Activated CD8-positive, alpha-beta T cell treated with anti-CD3 and anti-CD28 coated beads, Interleukin-2, amount 10 ng/mL, durations not matched to agents 7 days and 5 days (primary cell): ENCODE results near the gene TNFRSF1A. TPM values are rescaled to one million over a fixed set of nuclear protein-coding genes. Genes with fewer than 3 reads are reported as not detected.

Experiments used
- ATAC-seq: fragments of 150-1000 bp; cut with Tn5 transposase; one replicate; pipeline ENCODE4 v1.10.0; 2021; ENCODE audit warnings: moderate library complexity
- CTCF ChIA-PET: fragments of 350-600 bp; sonication (Branson Sonifier 250); formaldehyde crosslinking; loops from one replicate; lab custom pipeline; 2021; ENCODE audit warnings: antibody characterized with exemption; lab: Charles Lee
- POLR2A ChIA-PET: fragments of 350-600 bp; sonication (Branson Sonifier 250); formaldehyde crosslinking; loops from one replicate; lab custom pipeline; 2021; ENCODE audit warnings: antibody characterized with exemption; lab: Charles Lee
- DNase-seq: peaks from one replicate; pipeline ENCODE4 v3.0.0-alpha.2; 2020
- H3K27ac Mint-ChIP-seq: one replicate; pipeline ENCODE4 v1.8.0; 2021; ENCODE audit warnings: mild to moderate bottlenecking, mixed read lengths
- H3K27me3 Mint-ChIP-seq: one replicate; pipeline ENCODE4 v1.8.0; 2021; ENCODE audit warnings: low read depth, mixed read lengths
- H3K36me3 Mint-ChIP-seq: one replicate; pipeline ENCODE4 v1.8.0; 2021; ENCODE audit warnings: low read depth, mixed read lengths
- H3K4me1 Mint-ChIP-seq: one replicate; pipeline ENCODE4 v1.8.0; 2021; ENCODE audit warnings: low read depth, mixed read lengths
- H3K4me3 Mint-ChIP-seq: one replicate; pipeline ENCODE4 v1.8.0; 2021; ENCODE audit warnings: mild to moderate bottlenecking, mixed read lengths
- H3K9me3 Mint-ChIP-seq: one replicate; pipeline ENCODE4 v1.8.0; 2022; ENCODE audit warnings: mixed read lengths; ENCODE audit not compliant: insufficient read depth
- total RNA-seq, 2 experiments: library from RNA; stranded (reverse); gene quantifications; one replicate each; pipeline ENCODE4 v1.2.3, GENCODE V29; 2021

The TNFRSF1A gene
- total RNA-seq, 2 experiments from 2014 or later = 58.8 to 63.4 TPM

DNA sequence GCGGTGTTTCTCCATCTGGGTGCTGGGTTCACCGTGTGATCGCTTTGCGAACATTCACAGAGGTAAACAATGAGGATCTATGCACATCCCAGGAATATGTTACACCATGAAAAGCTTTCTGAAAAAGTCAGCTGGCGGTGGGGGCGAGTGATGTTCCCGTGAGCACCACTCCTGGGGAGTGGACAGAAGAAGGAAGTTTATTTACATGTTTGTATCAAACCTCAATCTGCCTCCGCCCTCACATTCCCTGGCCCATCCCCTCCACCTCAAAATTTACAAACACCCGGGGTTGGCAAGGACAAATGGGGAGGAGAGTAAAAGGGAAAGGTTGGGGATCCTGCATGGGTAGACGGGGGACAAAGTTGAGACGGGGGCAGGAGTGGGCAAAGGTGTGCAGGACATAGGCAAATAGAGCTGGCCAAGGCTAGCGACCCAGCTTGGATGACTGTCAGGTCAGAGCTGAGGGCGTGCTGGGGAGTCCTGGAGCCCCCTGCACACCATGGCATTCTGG is 6.9 kb downstream of the TNFRSF1A start:
- H3K27me3 Mint-ChIP-seq = no peaks in the 10 kb centered on the region
- POLR2A ChIA-PET = interaction anchor here (0.6 to 3.6 kb wide), 18 partner anchors 9 to 773 kb away, joined by 3 to 16 read pairs (median 5); partner anchors contain the start of genes GAPDH, MRPL51, TAPBPL and VAMP1
- no peak overlapping the region for H3K27ac Mint-ChIP-seq
- CTCF ChIA-PET = interaction anchor here (0.6 to 10.0 kb wide), 36 partner anchors 9 to 347 kb away, joined by 3 to 176 read pairs (median 6); partner anchors contain the start of genes CD27, TAPBPL and VAMP1
- H3K36me3 Mint-ChIP-seq = peaks cover 50% of the 10 kb centered on the region
- no peaks in the 10 kb centered on the region for H3K9me3 Mint-ChIP-seq
- H3K4me3 Mint-ChIP-seq = no peak overlapping the region
- DNase-seq = no peak
- peaks cover 12% of the 10 kb centered on the region for H3K4me1 Mint-ChIP-seq
- no peak for ATAC-seq

DNA sequence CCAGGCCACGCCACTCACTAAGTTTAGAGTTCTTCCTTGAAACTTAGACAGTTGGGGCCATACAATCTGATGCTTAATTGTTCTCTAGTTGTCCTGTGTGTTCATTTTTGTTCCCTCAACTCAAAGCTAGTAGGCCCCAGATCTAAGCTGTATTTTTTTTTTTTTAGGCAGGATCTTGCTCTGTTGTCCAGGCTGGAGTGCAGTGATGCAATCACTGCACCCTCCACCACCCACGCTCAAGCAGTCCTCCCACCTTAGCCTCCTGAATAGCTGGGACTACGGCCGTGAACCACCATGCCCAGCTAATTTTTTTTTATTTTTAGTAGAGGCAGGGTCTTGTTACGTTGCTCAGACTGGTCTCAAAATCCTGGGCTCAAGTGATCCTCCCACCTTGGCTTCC is 7.5 kb downstream of the TNFRSF1A start:
- Mint-ChIP-seq H3K27me3 (no peaks in the 10 kb centered on the region), H3K9me3 (no peaks in the 10 kb centered on the region), H3K4me1 (peaks cover 12% of the 10 kb centered on the region), H3K4me3 (peak overlapping the region; percentile 68), H3K36me3 (peaks cover 54% of the 10 kb centered on the region), H3K27ac (peak overlapping the region; percentile 91)
- ATAC-seq (no peak), DNase-seq (no peak)
- ChIA-PET CTCF (interaction anchor here (0.9 to 10.0 kb wide), 19 partner anchors 12 to 346 kb away, joined by 3 to 176 read pairs (median 7); partner anchors contain the start of gene CD27), POLR2A (interaction anchor here (0.6 to 3.6 kb wide), 9 partner anchors 8 to 200 kb away, joined by 3 to 16 read pairs (median 5); partner anchors contain the start of genes GAPDH, MRPL51 and VAMP1)

DNA sequence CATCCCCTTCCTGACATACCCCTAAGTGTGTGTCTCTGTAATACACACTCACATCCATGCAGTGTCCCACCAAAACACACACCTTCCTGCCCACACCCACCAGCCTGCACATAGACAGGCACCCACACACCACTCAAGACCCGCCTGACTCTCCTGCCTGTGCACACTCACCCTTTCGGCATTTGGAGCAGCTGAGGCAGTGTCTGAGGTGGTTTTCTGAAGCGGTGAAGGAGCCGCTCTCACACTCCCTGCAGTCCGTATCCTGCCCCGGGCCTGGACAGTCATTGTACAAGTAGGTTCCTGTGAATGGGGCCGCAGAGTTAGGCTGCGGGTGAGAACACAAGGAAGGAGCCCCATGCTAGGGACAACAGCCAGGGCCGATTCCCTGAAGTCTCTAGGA is 8.3 kb downstream of the TNFRSF1A start:
- no peaks in the 10 kb centered on the region for H3K9me3 Mint-ChIP-seq
- H3K36me3 Mint-ChIP-seq = peaks cover 57% of the 10 kb centered on the region
- peaks cover 12% of the 10 kb centered on the region for H3K4me1 Mint-ChIP-seq
- DNase-seq (peak; percentile 62), ATAC-seq (peak; percentile 5)
- POLR2A ChIA-PET = interaction anchor here (1.2 to 3.6 kb wide), 3 partner anchors 10 to 137 kb away, joined by 5 to 16 read pairs (median 7); partner anchors contain the start of gene VAMP1
- no peaks in the 10 kb centered on the region for H3K27me3 Mint-ChIP-seq
- peak overlapping the region; percentile 91 for H3K27ac Mint-ChIP-seq
- peak overlapping the region; percentile 68 for H3K4me3 Mint-ChIP-seq
- CTCF ChIA-PET = interaction anchor here (1.0 to 10.0 kb wide), 7 partner anchors 11 to 132 kb away, joined by 3 to 176 read pairs (median 45); no protein-coding TSS in a partner anchor

DNA sequence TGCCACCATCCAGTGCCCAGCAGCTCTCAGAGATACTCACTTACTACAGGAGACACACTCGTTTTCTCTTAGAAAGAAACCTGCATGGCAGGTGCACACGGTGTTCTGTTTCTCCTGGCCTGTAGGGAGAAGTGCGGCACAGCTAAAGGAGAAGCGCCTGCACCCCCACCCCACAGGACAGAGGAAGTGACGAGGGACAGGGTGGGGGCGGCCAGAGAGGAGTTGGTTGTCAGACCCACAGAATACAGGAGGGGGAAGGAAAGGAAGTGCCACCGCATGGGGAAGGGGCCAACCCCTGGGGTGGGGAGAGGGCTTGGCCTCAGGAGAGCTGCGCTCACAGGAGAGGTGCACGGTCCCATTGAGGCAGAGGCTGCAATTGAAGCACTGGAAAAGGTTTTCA is 8.8 kb downstream of the TNFRSF1A start:
- DNase-seq = peak; percentile 62
- Mint-ChIP-seq H3K4me1 (peaks cover 12% of the 10 kb centered on the region), H3K9me3 (no peaks in the 10 kb centered on the region)

DNA sequence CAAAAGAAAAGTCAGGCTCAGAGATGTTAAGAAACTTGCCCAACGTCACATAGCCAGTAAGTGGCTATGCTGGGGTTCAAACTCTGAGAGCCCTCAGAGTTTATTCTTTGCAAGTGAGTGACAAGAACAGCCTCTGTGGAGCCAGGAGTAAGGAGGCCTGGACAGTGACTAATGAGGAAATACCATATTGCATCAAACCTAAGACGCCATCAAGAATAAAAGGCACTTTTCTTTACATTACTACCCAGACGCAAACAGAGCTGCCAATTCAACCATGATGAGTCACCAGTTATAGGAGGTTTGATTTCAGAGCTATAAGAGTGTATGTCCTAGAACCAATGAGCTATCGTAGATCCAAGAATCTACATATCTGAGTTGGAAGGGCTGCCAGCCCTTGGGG is 9.4 kb downstream of the TNFRSF1A start:
- ChIA-PET POLR2A (interaction anchor here (1.1 kb wide), 1 partner anchor 138 kb away, joined by 3 read pairs; the partner anchor contains the start of gene VAMP1), CTCF (interaction anchor here (0.7 to 10.0 kb wide), 11 partner anchors 9 to 205 kb away, joined by 3 to 176 read pairs (median 4); partner anchors contain the start of gene CD27)
- H3K4me3 Mint-ChIP-seq = peak overlapping the region; percentile 68
- peak overlapping the region; percentile 91 for H3K27ac Mint-ChIP-seq
- DNase-seq (no peak), ATAC-seq (no peak)
- H3K4me1 Mint-ChIP-seq = peaks cover 12% of the 10 kb centered on the region
- H3K27me3 Mint-ChIP-seq = no peaks in the 10 kb centered on the region
- H3K9me3 Mint-ChIP-seq = no peaks in the 10 kb centered on the region
- H3K36me3 Mint-ChIP-seq = peaks cover 59% of the 10 kb centered on the region

More for the DNA sequence above, 8.8 kb downstream of the TNFRSF1A start:
- ChIA-PET CTCF (interaction anchor here (0.7 to 10.0 kb wide), 10 partner anchors 10 to 133 kb away, joined by 3 to 176 read pairs (median 4); partner anchors contain the start of gene CD27), POLR2A (no interaction called here)
- ATAC-seq = no peak
- H3K36me3 Mint-ChIP-seq = peaks cover 59% of the 10 kb centered on the region
- H3K27ac Mint-ChIP-seq = peak overlapping the region; percentile 91
- peak overlapping the region; percentile 68 for H3K4me3 Mint-ChIP-seq
- no peaks in the 10 kb centered on the region for H3K27me3 Mint-ChIP-seq

DNA sequence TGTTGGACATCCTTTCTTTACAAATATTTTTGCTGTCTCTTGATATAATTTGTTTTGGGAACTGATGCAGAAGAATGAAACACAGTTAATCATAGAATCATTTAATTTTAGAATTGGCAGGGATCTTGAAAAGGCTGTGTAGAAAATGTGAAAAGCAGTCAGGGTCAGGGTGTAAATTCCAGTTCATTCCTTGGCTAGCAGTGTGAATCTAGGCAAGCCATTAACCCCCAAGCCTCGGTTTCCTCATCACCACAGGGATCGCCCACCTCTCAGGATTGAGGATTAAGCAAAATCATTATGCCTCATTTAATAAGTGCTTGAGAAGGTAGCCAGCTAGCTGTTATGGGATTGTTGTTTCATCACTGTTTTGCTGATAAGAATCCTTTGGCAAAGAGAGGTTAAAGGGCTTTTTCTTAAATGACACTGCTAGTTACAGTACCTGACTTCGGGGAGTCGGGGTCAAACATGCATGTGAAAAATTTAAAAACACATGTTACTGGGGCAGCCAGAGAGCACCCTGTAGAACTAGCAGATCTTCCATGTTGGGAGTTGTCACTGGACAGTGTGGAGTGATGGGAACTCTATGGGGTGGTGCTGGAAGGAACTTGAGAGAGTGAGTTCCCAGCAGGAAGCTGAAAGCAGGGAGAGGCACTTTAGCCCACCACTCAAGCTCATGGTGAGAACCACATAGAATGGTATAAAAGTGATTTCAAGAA is 10.7 kb downstream of the TNFRSF1A start:
- no peaks in the 10 kb centered on the region for H3K9me3 Mint-ChIP-seq
- H3K4me1 Mint-ChIP-seq = peaks cover 19% of the 10 kb centered on the region
- peak overlapping the region; percentile 24 for H3K27ac Mint-ChIP-seq
- ATAC-seq = no peak
- no peak for DNase-seq
- peaks cover 69% of the 10 kb centered on the region for H3K36me3 Mint-ChIP-seq
- CTCF ChIA-PET = interaction anchor here (1.2 to 10.0 kb wide), 5 partner anchors 8 to 206 kb away, joined by 3 to 176 read pairs (median 6); no protein-coding TSS in a partner anchor
- no peak overlapping the region for H3K4me3 Mint-ChIP-seq
- POLR2A ChIA-PET = interaction anchor here (0.5 kb wide), 1 partner anchor 1743 kb away, joined by 3 read pairs; no protein-coding TSS in a partner anchor
- H3K27me3 Mint-ChIP-seq = no peaks in the 10 kb centered on the region

DNA sequence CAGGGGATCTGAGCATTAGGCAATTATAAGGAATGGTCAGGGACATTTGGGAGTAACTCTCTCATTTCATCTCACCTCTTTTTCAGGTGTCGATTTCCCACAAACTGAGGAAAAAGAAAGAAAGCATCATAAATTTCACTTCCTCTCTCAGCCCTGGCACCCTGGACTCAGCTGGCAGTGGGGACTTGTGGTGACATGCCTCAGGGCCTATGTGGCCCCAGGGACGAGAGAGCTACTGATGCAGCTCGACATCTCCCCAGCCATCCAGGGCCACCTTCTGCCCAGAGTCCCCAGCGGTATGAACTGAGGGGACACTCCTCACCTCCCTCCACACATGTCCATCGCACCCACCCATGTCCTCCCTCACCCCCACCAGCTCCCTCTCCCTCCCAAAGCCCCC is 11.7 kb downstream of the TNFRSF1A start:
- CTCF ChIA-PET = interaction anchor here (1.2 kb wide), 1 partner anchor 38 kb away, joined by 3 read pairs; no protein-coding TSS in a partner anchor
- H3K36me3 Mint-ChIP-seq = peaks cover 65% of the 10 kb centered on the region
- no peaks in the 10 kb centered on the region for H3K27me3 Mint-ChIP-seq
- no peak overlapping the region for H3K4me3 Mint-ChIP-seq
- H3K27ac Mint-ChIP-seq = peak overlapping the region; percentile 49
- H3K9me3 Mint-ChIP-seq = no peaks in the 10 kb centered on the region
- ATAC-seq (no peak), DNase-seq (no peak)
- POLR2A ChIA-PET = interaction anchor here (0.8 kb wide), 1 partner anchor 9 kb away, joined by 4 read pairs; no protein-coding TSS in a partner anchor
- H3K4me1 Mint-ChIP-seq = peaks cover 26% of the 10 kb centered on the region

DNA sequence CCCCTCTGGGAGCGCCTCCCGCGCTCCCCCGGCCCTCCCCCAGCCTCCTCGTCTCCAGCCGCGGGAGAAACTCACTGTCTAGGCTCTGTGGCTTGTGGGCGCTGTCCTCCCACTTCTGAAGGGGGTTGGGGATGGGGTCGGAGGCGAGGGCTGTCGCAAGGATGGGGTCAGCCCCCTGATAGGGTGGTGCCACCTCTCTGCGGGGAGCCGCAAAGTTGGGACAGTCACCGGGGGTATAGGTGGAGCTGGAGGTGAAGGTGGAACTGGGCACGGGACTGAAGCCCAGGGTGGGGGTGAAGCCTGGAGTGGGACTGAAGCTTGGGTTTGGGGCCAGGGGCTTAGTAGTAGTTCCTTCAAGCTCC is 12.2 kb downstream of the TNFRSF1A start:
- Mint-ChIP-seq H3K4me1 (peaks cover 31% of the 10 kb centered on the region), H3K36me3 (peaks cover 65% of the 10 kb centered on the region), H3K9me3 (no peaks in the 10 kb centered on the region), H3K27me3 (no peaks in the 10 kb centered on the region), H3K27ac (peak overlapping the region; percentile 34), H3K4me3 (no peak overlapping the region)
- no peak for DNase-seq
- POLR2A ChIA-PET = no interaction called here
- CTCF ChIA-PET = interaction anchor here (1.2 kb wide), 1 partner anchor 38 kb away, joined by 3 read pairs; no protein-coding TSS in a partner anchor
- no peak for ATAC-seq

DNA sequence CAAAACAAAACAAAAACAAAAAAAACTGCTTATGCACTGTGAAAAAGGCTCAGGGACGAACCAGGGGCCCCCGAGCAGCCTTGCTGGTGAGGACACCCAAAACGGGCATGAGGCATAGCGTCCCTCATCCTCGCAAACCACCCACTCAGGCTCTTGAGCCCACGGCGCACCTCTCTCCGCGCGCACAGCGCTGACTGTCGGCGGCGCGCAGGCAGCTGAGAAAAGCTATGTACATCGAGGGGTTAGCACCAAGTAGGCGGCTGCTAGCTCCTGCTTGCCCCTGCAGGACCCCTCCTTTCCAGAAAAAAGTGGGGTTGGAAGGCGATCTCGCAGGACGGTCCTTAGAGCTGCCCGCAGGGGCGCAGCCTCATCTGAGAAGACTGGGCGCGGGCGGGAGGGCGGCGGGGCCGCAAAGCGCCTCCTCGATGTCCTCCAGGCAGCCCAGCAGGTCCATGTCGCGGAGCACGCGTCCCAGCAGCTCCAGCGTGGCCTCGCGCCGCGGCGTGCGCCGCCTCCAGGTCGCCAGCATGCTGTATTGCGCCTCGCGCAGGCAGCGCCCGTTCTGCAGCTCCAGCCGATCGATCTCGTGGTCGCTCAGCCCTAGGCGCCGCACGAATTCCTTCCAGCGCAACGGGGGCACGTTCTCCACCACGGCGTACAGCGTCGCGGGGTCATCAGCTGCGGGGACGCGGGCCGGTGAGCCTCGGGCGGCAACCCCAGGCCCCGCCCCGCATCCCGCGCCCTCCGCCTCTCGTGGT is 12.8 kb downstream of the TNFRSF1A start:
- CTCF ChIA-PET = interaction anchor here (1.5 kb wide), 1 partner anchor 39 kb away, joined by 5 read pairs; no protein-coding TSS in a partner anchor
- H3K27me3 Mint-ChIP-seq = no peaks in the 10 kb centered on the region
- H3K4me3 Mint-ChIP-seq = no peak overlapping the region
- no peak for DNase-seq
- POLR2A ChIA-PET = interaction anchor here (0.7 kb wide), 1 partner anchor 141 kb away, joined by 4 read pairs; the partner anchor contains the start of gene VAMP1
- ATAC-seq = no peak
- no peak overlapping the region for H3K27ac Mint-ChIP-seq
- H3K9me3 Mint-ChIP-seq = no peaks in the 10 kb centered on the region
- peaks cover 37% of the 10 kb centered on the region for H3K4me1 Mint-ChIP-seq
- H3K36me3 Mint-ChIP-seq = peaks cover 62% of the 10 kb centered on the region

DNA sequence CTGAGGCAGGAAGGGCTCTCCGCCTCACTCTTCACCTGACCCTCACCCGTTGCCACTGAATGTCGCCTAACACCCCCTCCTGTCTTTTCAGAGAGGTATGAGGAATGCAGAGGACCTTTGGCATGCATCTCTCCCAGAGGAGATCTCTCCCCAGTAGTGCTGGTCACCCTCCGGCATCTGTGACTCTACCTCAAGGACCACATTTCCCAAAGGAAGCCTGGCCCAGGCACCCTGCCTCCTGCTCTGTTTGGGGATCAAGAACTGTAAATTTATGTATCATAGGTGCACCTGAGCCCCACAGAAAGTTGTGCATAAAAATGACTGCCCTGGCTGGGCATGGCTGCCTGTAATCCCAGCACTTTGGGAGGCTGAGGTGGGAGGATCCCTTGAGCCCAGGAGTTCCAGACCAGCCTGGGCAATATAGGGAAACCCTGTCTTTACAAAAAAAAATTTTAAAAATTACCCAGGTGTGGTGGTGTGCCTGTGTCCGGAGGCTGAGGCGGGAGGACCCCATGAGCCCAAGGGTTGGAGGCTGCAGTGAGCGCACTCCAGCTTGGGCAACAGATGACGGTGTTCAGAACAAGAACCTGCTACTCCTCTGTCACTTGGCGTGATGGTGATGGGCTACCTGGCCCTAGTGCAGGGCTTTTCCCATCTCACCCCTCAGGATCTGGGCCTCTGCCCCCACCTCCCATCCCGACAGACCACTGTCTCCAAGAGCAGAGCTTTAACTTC is 13.7 kb downstream of the TNFRSF1A start:
- no peak for DNase-seq
- Mint-ChIP-seq H3K27me3 (no peaks in the 10 kb centered on the region), H3K27ac (no peak overlapping the region), H3K9me3 (no peaks in the 10 kb centered on the region), H3K36me3 (peaks cover 53% of the 10 kb centered on the region), H3K4me1 (peaks cover 46% of the 10 kb centered on the region), H3K4me3 (no peak overlapping the region)
- CTCF ChIA-PET = interaction anchor here (1.5 to 2.9 kb wide), 3 partner anchors 8 to 137 kb away, joined by 5 to 16 read pairs (median 13); no protein-coding TSS in a partner anchor
- ATAC-seq = no peak
- POLR2A ChIA-PET = interaction anchor here (0.7 kb wide), 1 partner anchor 142 kb away, joined by 4 read pairs; the partner anchor contains the start of gene VAMP1
